Skeletal muscle cell (primary cell): ENCODE measurements around the gene ABCB9.

Experiments used
- DNase-seq: peaks from one replicate; pipeline ENCODE4 v3.0.0-alpha.2; 2010; ENCODE audit warnings: low read depth
- H3K4me3 ChIP-seq: 2 replicates; pipeline ENCODE4 v1.5.1; 2011; ENCODE audit warnings: low read depth, mild to moderate bottlenecking, control low read depth, low read length, moderate library complexity

Gene ABCB9

GRCh38 chr12:122995503-122996187 lies 29.4 kb upstream of the ABCB9 start:
- no peak overlapping the region for H3K4me3 ChIP-seq
- DNase-seq = no peak

- DNase-seq = no peak
Measured at GRCh38 chr12:122994781-122995502, 28.7 kb upstream of the ABCB9 start.

GRCh38 chr12:122994140-122994675 lies 27.9 kb upstream of the ABCB9 start:
- no peak overlapping the region for H3K4me3 ChIP-seq
- no peak for DNase-seq

More at GRCh38 chr12:122994781-122995502, 28.7 kb upstream of the ABCB9 start:
- H3K4me3 ChIP-seq = no peak overlapping the region

GRCh38 chr12:122992386-122992785 lies 26.1 kb upstream of the ABCB9 start:
- H3K4me3 ChIP-seq = no peak overlapping the region
- no peak for DNase-seq

- no peak overlapping the region for H3K4me3 ChIP-seq
- DNase-seq = no peak
Measured at GRCh38 chr12:122991623-122992275, 25.5 kb upstream of the ABCB9 start.

GRCh38 chr12:122990961-122991622 lies 24.8 kb upstream of the ABCB9 start:
- no peak for DNase-seq
- H3K4me3 ChIP-seq = no peak overlapping the region

- H3K4me3 ChIP-seq = no peak overlapping the region
- DNase-seq = no peak
Measured at GRCh38 chr12:122990561-122990960, 24.3 kb upstream of the ABCB9 start.

GRCh38 chr12:122989874-122990419 lies 23.7 kb upstream of the ABCB9 start:
- no peak for DNase-seq
- no peak overlapping the region for H3K4me3 ChIP-seq

GRCh38 chr12:122989225-122989839 lies 23.1 kb upstream of the ABCB9 start:
- no peak overlapping the region for H3K4me3 ChIP-seq
- no peak for DNase-seq

GRCh38 chr12:122988612-122989212 lies 22.4 kb upstream of the ABCB9 start:
- no peak for DNase-seq
- no peak overlapping the region for H3K4me3 ChIP-seq

- no peak for DNase-seq
- no peak overlapping the region for H3K4me3 ChIP-seq
Measured at GRCh38 chr12:122988036-122988435, 21.8 kb upstream of the ABCB9 start.

- no peak overlapping the region for H3K4me3 ChIP-seq
- DNase-seq = no peak
Measured at GRCh38 chr12:122987086-122987951, 21.1 kb upstream of the ABCB9 start.

GRCh38 chr12:122986258-122986871 lies 20.1 kb upstream of the ABCB9 start:
- no peak overlapping the region for H3K4me3 ChIP-seq
- DNase-seq = no peak

- no peak overlapping the region for H3K4me3 ChIP-seq
- DNase-seq = no peak
Measured at GRCh38 chr12:122985338-122986257, 19.3 kb upstream of the ABCB9 start.

- no peak overlapping the region for H3K4me3 ChIP-seq
- DNase-seq = no peak
Measured at GRCh38 chr12:122984612-122985337, 18.5 kb upstream of the ABCB9 start.
